RWPE2 (cell line): ENCODE results near the gene ST3GAL3.
"Not testable (repeated sequence)": the region's sequence is repeated elsewhere in the genome, so short reads cannot be mapped to it uniquely, and the experiment has no call there.

Source experiments
- ATAC-seq: fragments of 200-7000 bp; cut with Tn5 transposase; 3 replicates; pipeline ENCODE4 v1.9.1; 2021; ENCODE audit warnings: low read depth
- DNase-seq: peaks from one replicate; pipeline ENCODE4 v3.0.0-alpha.2; 2020; ENCODE audit warnings: low spot score
- H3K27ac ChIP-seq: fragments of 450-650 bp; 2 replicates; pipeline ENCODE4 v1.5.1; 2017; ENCODE audit warnings: mild to moderate bottlenecking; ENCODE audit not compliant: poor library complexity, severe bottlenecking
- H3K27me3 ChIP-seq: fragments of 250-450 bp; sonication (Bioruptor Pico); 2 replicates; pipeline ENCODE4 v1.5.1; 2021; ENCODE audit warnings: mild to moderate bottlenecking, moderate library complexity; ENCODE audit not compliant: insufficient read depth, poor library complexity, severe bottlenecking
- H3K36me3 ChIP-seq: fragments of 250-450 bp; sonication (Bioruptor Pico); 2 replicates; pipeline ENCODE4 v1.5.1; 2020; ENCODE audit warnings: low read depth, mild to moderate bottlenecking, moderate library complexity
- H3K4me1 ChIP-seq: fragments of 250-450 bp; sonication (Bioruptor Pico); 2 replicates; pipeline ENCODE4 v1.5.1; 2021; ENCODE audit warnings: mild to moderate bottlenecking, moderate library complexity; ENCODE audit not compliant: insufficient read depth, poor library complexity, severe bottlenecking
- H3K4me3 ChIP-seq: fragments of 250-450 bp; sonication (Bioruptor Pico); 2 replicates; pipeline ENCODE4 v1.5.1; 2021; ENCODE audit warnings: mild to moderate bottlenecking, moderate library complexity; ENCODE audit not compliant: severe bottlenecking
- H3K9me3 ChIP-seq: fragments of 250-450 bp; sonication (Bioruptor Pico); 2 replicates; pipeline ENCODE4 v1.5.1; 2021; ENCODE audit warnings: mild to moderate bottlenecking, moderate library complexity; ENCODE audit not compliant: severe bottlenecking
- CTCF ChIP-seq: fragments of 450-650 bp; IDR thresholded peaks from one replicate; pipeline ENCODE4 v1.5.1; 2017; ENCODE audit warnings: mild to moderate bottlenecking, moderate library complexity; ENCODE audit not compliant: poor library complexity, severe bottlenecking

The ST3GAL3 gene

GRCh38 chr1:43831851-43832250 is 124.5 kb downstream of the ST3GAL3 start:
- Histone ChIP-seq H3K27ac (no peak overlapping the region), H3K9me3 (no peaks in the 10 kb centered on the region), H3K36me3 (no peaks in the 10 kb centered on the region; the same call in 1 of the 2 replicates), H3K4me1 (peaks cover 42% of the 10 kb centered on the region), H3K27me3 (no peaks in the 10 kb centered on the region), H3K4me3 (no peak overlapping the region)
- ATAC-seq (no peak), DNase-seq (no peak)
- TF ChIP-seq CTCF = no peak

DNA sequence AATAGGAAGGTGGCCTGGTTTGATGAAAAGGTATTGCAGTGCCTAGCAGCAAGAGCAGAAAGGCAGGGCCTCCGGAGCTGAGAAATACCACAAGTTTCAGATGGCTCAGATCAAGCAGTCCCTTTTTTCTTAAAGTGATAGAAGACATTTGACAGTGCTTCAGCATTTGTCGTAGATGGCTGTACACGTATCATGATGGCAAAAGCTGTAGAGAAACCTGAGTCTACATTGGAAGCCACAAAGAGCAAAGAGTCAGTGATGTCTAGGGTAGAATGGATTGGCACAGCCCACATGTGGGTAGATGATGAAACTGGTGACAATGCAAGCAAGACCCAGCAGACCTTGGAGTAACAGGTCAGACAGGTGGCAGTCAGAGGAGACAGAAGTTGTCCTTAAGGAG is 124.9 kb downstream of the ST3GAL3 start:
- ATAC-seq (no peak), DNase-seq (no peak)
- no peaks in the 10 kb centered on the region for H3K27me3 ChIP-seq
- no peaks in the 10 kb centered on the region for H3K36me3 ChIP-seq
- H3K27ac ChIP-seq = no peak overlapping the region
- no peaks in the 10 kb centered on the region for H3K9me3 ChIP-seq
- no peak for TF ChIP-seq CTCF
- H3K4me1 ChIP-seq = peaks cover 46% of the 10 kb centered on the region
- no peak overlapping the region for H3K4me3 ChIP-seq

DNA sequence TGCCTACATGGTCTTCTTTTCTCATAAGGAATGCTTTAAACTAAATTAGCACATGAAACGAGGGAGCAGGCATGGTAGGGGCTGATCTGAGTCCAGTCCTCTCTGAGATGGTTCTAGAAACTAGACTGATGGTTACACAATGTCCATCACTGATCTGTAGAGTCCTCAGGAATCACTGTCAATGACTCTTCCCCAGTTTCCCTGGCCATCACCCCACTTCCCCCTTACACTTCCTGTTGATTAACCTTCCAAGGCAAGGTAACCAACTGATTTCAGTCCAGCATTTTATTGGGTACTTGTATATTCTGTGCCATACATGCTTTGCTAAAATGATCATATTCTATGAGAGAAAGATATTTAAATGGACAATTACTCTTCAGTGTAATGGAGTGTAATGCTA is 125.7 kb downstream of the ST3GAL3 start:
- TF ChIP-seq CTCF = no peak
- DNase-seq (no peak), ATAC-seq (no peak)
- Histone ChIP-seq H3K4me3 (no peak overlapping the region), H3K4me1 (peaks cover 46% of the 10 kb centered on the region), H3K27ac (peak overlapping the region; percentile 74), H3K9me3 (no peaks in the 10 kb centered on the region), H3K36me3 (no peaks in the 10 kb centered on the region), H3K27me3 (no peaks in the 10 kb centered on the region)

DNA sequence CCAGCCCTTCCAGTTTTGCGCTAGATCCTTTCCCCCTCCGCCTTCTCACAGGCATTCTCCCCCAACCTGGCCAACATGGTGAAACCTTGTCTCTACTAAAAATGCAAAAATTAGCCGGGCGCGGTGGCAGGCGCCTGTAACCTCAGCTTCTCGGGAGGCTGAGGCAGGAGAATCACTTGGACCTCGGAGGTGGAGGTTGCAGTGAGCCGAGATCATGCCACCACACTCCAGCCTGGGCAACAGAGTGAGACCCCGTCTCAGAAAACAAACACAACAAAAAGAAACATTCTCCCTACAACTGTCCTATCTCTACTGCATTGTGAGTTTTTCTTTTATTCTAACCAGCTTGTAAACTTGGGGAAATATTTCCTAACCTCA is 126.6 kb downstream of the ST3GAL3 start:
- not testable (repeated sequence) for H3K27me3 ChIP-seq, DNase-seq, H3K9me3 ChIP-seq, H3K4me3 ChIP-seq, ATAC-seq, H3K36me3 ChIP-seq
- Histone ChIP-seq H3K27ac (peak overlapping the region; percentile 74), H3K4me1 (peaks cover 46% of the 10 kb centered on the region)

- peaks cover 46% of the 10 kb centered on the region for H3K4me1 ChIP-seq
- peaks cover 13% of the 10 kb centered on the region for H3K36me3 ChIP-seq
- H3K27ac ChIP-seq = peak overlapping the region; percentile 74
- no peak overlapping the region for H3K4me3 ChIP-seq
- no peaks in the 10 kb centered on the region for H3K9me3 ChIP-seq
- DNase-seq (no peak), ATAC-seq (no peak)
- TF ChIP-seq CTCF = no peak
- no peaks in the 10 kb centered on the region for H3K27me3 ChIP-seq
These were observed 127.1 kb downstream of the ST3GAL3 start for GRCh38 chr1:43834280-43835081.
